Stimulated activated CD4-positive, alpha-beta T cell treated with anti-CD3 and anti-CD28 coated beads, Interleukin-1b, Interleukin-23, amount 100 ng/mL, for 1 hour (primary cell): ENCODE data around the gene TYMS.

Source experiments
- DNase-seq, 2 donors: peaks; one replicate each; pipeline ENCODE4 v3.0.0-alpha.2; 2020; ENCODE audit warnings: low read depth in 2 of 2

TYMS gene

DNA sequence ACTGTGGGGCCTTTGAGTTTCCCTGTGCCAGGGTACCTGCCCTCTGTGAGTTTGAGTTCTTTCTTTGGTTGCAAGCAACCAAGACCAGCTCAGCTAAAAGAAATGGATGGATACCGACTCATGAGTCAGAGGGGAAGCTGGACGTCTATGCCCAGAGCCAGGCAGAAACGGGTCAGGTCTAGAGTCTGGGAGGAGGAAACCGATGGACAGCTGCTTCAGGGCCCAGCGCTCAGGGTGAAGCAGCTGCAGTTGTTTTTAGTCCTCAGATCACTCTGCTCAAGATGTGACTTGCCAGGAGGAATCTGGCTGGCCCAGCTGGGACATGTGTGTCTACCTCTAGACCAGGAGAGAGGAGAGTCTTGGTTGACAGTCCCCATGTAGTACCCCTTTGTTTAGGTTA is 10.1 kb upstream of the TYMS start:
- DNase-seq, result no peak

- DNase-seq, result no peak
Observed at GRCh38 chr18:649341-649740, 8.1 kb upstream of the TYMS start.

DNA sequence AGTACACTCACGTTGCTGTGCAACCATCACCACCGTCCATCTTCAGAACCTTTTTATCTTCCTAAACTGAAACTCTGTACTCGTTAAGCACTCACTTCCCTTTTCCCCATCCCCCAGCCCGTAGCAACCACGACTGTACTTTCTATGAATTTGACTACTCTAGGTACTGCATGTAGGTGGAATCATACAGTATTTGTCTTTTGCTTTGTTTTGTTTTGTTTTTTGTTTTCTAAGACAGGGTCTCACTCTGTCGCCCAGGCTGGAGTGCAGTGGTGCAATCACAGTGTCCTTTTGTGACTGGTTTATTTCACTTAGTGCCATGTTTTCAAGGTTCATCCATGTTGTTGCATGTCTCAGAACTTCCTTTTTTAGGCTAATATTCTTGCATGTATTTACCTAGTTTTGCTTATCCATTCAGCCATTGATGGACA is 7.0 kb upstream of the TYMS start:
- no peak for DNase-seq

- no peak for DNase-seq
Observed at GRCh38 chr18:652131-652530, 5.3 kb upstream of the TYMS start.

GRCh38 chr18:653512-653911 is 3.9 kb upstream of the TYMS start:
- no peak for DNase-seq

DNA sequence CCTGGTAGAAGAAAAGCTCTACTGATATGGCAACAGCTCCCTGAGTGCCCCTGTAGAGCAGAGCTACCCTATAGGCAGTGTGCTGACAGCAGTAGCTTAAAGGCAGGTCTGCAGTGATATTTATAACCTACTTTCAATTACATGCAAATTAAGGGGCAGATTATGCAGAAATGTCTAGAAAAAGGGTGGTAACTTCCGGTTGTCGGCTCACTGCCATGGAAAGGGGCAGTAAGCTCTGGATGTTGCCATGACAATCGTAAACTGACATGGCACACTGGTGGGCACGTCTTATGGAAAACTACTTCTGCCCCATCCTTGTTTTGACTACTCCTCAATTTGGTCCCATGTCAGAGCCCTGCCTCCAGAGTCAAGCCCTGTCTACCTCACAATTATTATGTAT is 2.9 kb upstream of the TYMS start:
- no peak for DNase-seq

DNA sequence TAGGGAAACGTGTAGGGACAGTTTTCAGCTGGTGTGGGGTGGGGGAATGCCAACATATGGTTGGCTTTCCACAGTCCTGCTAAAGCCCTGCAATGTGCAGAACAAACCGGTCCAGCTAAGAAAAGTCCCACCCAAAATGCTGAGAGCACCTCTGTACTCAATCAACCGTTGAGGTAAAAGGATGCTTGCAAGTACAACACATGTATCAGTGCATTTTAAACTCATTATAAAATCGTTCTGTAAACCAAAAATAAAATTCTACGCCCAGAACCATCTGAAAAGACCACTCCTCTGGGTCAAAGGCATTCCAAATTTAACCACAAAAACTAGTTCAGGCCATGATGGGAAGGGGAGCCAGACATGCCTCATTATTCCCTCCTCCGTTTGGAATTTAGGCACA is 2.0 kb upstream of the TYMS start:
- DNase-seq, result no peak

DNA sequence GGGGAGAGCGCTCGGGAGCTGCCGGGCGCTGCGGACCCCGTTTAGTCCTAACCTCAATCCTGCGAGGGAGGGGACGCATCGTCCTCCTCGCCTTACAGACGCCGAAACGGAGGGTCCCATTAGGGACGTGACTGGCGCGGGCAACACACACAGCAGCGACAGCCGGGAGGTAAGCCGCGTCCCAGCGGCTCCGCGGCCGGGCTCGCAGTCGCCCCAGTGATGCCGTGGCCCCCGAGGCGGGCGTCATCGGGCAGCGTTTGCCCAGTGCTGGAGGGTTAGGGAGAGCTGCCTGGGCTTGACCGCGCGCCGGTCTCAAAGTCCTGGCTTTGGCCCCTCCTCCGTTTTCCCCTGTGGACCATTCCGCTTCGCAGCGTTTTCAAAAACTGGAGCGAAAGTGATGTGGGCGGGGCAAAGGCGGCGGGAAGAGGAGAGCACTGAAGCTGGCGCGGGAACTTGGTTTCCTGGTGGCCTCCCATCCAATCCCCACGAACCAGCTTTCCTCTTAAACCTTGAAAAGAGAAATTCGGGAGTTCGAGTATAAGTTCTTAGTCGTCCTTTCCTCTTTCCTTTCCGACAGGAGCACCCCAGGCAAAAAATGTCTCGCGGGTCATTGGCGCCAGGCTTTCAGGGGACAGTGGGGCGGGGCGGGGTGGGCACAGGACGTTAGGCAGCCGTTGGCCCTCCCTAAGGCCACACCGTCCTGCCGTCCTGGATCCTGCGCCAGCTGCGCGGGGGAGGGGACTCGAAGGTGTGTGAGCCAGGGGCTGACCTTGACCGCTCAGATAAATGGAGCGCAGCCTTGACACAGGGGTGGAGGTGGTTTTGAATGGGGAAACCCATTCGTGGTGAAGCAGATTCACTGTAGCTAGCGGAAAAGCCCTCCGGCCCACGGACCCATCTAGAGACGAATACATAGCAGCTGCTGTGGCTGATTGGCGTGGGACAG is 821 bp downstream of the TYMS start:
- DNase-seq, result peak in 1 of 2 donors; percentile 33

GRCh38 chr18:658947-659533 is 1.6 kb downstream of the TYMS start:
- DNase-seq, result no peak

GRCh38 chr18:659597-659996 is 2.1 kb downstream of the TYMS start:
- no peak for DNase-seq

GRCh38 chr18:662197-662596 is 4.7 kb downstream of the TYMS start:
- no peak for DNase-seq

- no peak for DNase-seq
Observed at GRCh38 chr18:666177-666576, 8.7 kb downstream of the TYMS start.

- no peak for DNase-seq
Observed at GRCh38 chr18:666628-667027, 9.2 kb downstream of the TYMS start.

GRCh38 chr18:668260-668659 is 10.8 kb downstream of the TYMS start:
- DNase-seq, result no peak

- DNase-seq, result no peak
Observed at GRCh38 chr18:669077-669476, 11.6 kb downstream of the TYMS start.

GRCh38 chr18:670522-670921 is 13.1 kb downstream of the TYMS start:
- no peak for DNase-seq

- no peak for DNase-seq
Observed at GRCh38 chr18:671405-671804, 14.0 kb downstream of the TYMS start.

DNA sequence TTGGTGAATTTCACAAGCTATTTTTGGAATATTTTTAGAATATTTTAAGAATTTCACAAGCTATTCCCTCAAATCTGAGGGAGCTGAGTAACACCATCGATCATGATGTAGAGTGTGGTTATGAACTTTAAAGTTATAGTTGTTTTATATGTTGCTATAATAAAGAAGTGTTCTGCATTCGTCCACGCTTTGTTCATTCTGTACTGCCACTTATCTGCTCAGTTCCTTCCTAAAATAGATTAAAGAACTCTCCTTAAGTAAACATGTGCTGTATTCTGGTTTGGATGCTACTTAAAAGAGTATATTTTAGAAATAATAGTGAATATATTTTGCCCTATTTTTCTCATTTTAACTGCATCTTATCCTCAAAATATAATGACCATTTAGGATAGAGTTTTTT is 15.9 kb downstream of the TYMS start:
- no peak for DNase-seq

DNA sequence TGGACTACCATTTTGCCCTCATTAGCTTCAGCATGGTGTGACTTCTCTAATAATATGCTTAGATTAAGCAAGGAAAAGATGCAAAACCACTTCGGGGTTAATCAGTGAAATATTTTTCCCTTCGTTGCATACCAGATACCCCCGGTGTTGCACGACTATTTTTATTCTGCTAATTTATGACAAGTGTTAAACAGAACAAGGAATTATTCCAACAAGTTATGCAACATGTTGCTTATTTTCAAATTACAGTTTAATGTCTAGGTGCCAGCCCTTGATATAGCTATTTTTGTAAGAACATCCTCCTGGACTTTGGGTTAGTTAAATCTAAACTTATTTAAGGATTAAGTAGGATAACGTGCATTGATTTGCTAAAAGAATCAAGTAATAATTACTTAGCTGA is 16.3 kb downstream of the TYMS start:
- no peak for DNase-seq

DNA sequence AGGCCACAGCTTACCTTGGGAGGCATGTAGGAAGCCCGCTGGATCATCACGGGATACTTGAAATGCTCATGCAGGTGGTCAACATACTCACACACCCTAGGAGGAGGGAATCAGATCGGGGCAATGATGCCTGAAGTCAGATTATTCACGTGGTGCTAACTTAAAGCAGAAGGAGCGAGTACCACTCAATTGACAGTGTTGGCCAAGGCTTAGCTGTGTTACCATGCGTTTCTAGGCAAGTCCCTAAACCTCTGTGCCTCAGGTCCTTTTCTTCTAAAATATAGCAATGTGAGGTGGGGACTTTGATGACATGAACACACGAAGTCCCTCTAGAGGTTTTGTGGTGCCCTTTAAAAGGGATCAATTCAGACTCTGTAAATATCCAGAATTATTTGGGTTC is 17.9 kb downstream of the TYMS start:
- DNase-seq, result no peak

GRCh38 chr18:676069-676468 is 18.6 kb downstream of the TYMS start:
- no peak for DNase-seq

DNA sequence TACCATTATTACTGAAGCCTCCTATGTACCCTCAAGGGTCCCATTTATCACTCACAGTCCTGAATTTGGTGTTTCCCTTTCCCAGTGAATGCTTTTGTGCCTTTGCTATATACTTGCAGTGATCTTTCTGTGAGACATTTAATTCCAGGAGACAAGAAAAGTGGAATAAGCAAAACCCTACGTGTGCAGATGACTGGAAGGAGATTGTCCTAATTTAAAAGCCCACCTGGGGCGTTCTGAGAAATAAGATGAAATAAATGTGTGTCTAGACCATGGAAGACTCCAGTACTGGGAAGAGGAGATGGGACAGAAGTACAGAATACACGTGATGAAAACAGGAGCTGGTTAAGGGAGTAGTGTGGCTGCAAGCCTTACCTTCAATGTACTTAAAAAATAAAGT is 19.3 kb downstream of the TYMS start:
- DNase-seq, result no peak

GRCh38 chr18:677145-677544 is 19.7 kb downstream of the TYMS start:
- no peak for DNase-seq
